Measurements from ENCODE around the gene MPHOSPH10.
"Not testable (repeated sequence)": the region's sequence is repeated elsewhere in the genome, so short reads cannot be mapped to it uniquely, and the experiment has no call there.

MPHOSPH10 gene

GRCh38 chr2:71181316-71181715 lies 50.9 kb downstream of the MPHOSPH10 start:
- DNase-seq = no peak

GRCh38 chr2:71183306-71184115 lies 53.1 kb downstream of the MPHOSPH10 start:
- DNase-seq = not testable (repeated sequence)

- no peak for DNase-seq
Observed at GRCh38 chr2:71186973-71187372, 56.5 kb downstream of the MPHOSPH10 start.

- DNase-seq = no peak
Observed at GRCh38 chr2:71187589-71187988, 57.2 kb downstream of the MPHOSPH10 start.

GRCh38 chr2:71190656-71191569 lies 60.5 kb downstream of the MPHOSPH10 start:
- peak in 1 of 2 experiments; percentile 27 for DNase-seq

GRCh38 chr2:71191570-71191943 lies 61.1 kb downstream of the MPHOSPH10 start:
- no peak for DNase-seq

Measured in SW 1271 (cell line).